Activated naive CD8-positive, alpha-beta T cell treated with anti-CD3 and anti-CD28 coated beads for 36 hours (primary cell): ENCODE data around the gene CPNE7. TPM values are rescaled to one million over a fixed set of nuclear protein-coding genes. Genes with fewer than 3 reads are reported as not detected.
"Not testable (repeated sequence)": the region's sequence is repeated elsewhere in the genome, so short reads cannot be mapped to it uniquely, and the experiment has no call there.

Experiments
- DNase-seq: peaks from one replicate; pipeline ENCODE4 v3.0.0; 2021
- H3K27ac Mint-ChIP-seq: one replicate; pipeline ENCODE4 v1.8.0; 2022; ENCODE audit warnings: mild to moderate bottlenecking, moderate library complexity, mixed read lengths
- H3K27me3 Mint-ChIP-seq: one replicate; pipeline ENCODE4 v1.8.0; 2022; ENCODE audit warnings: mild to moderate bottlenecking, mixed read lengths
- H3K36me3 Mint-ChIP-seq: one replicate; pipeline ENCODE4 v1.8.0; 2021; ENCODE audit warnings: mild to moderate bottlenecking, mixed read lengths
- H3K4me1 Mint-ChIP-seq: one replicate; pipeline ENCODE4 v1.8.0; 2021; ENCODE audit warnings: mixed read lengths
- H3K4me3 Mint-ChIP-seq: one replicate; pipeline ENCODE4 v1.8.0; 2022; ENCODE audit warnings: mild to moderate bottlenecking, moderate library complexity, mixed read lengths
- H3K9me3 Mint-ChIP-seq: one replicate; pipeline ENCODE4 v1.8.0; 2022; ENCODE audit warnings: mixed read lengths
- total RNA-seq, 2 experiments: library from RNA; stranded (reverse); gene quantifications; one replicate each; pipeline ENCODE4 v1.2.3, GENCODE V29; 2021

Gene CPNE7
- total RNA-seq, 2 experiments from 2014 or later = 5.7 to 6.0 TPM

DNA sequence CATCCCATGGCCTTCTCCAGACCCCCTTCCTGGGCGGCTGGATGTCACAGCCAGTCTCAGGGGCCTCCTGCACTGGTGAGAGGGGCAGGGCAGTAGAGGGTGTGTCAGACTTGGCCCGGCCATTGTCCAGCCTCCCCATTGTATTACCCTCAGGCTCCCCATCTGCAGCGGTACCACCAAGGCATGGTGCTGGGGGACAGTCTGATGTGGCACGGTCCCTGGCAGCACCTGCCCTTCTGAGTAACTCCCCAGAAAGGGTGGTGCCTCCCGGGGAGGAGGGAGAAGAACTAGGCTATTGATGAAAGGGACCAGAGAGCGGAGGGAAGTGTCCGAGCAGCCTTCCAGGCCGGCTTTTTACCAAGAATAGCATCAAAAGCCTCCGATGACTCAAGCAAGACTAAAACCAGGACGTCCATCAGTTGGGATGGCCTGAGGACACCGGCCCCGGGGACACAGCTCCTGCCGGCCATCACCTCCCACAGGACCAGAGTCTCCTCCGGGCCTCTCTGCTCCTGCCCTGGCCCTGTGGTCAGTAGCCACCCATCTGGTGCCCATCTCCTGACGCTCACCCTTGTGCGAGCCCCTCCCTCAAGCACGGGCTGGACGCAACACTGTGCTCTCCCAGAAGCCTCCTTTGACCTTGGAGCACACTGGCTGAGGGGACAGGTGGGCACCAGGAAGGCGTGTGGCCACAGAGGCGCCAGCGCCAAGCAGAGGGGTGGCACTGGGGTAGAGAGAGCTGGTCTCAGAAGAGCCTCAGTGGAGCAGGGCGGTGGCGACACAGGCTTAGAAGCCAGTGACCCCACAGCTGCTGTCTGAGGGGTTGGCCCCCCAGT is 5.8 kb upstream of the CPNE7 start:
- DNase-seq = no peak
- Mint-ChIP-seq H3K4me1 (peaks cover 18% of the 10 kb centered on the region), H3K27ac (no peak overlapping the region), H3K4me3 (no peak overlapping the region), H3K27me3 (peaks cover 24% of the 10 kb centered on the region), H3K36me3 (peaks cover 3% of the 10 kb centered on the region), H3K9me3 (no peaks in the 10 kb centered on the region)

DNA sequence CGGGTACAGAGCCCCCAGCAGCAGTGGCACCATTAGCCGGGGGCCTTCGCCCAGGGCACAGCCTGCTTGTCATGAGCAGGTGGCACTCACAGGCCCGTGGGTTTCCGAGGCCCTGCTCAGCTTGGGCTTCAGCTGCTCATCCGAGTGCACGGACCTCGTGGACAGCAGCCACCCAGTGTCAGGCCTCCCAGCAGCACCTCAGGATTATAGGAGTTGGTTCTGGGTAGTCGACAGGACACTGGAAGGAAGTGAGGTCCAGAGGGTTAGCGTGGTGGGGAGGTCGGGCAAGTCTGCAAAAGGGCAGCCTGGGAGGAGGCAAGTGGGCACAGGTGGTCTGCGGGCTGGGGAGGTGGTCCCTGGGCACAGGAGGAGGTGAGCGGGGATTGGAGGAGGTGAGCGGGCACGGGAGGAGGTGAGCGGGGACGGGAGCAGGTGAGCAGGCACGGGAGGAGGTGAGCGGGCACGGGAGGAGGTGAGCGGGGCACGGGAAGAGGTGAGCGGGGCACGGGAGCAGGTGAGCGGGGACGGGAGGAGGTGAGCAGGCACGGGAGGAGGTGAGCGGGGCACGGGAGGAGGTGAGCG is 5.1 kb upstream of the CPNE7 start:
- Mint-ChIP-seq H3K4me1 (peaks cover 12% of the 10 kb centered on the region), H3K36me3 (no peaks in the 10 kb centered on the region), H3K9me3 (no peaks in the 10 kb centered on the region), H3K4me3 (no peak overlapping the region), H3K27ac (no peak overlapping the region), H3K27me3 (peaks cover 24% of the 10 kb centered on the region)
- DNase-seq = no peak

DNA sequence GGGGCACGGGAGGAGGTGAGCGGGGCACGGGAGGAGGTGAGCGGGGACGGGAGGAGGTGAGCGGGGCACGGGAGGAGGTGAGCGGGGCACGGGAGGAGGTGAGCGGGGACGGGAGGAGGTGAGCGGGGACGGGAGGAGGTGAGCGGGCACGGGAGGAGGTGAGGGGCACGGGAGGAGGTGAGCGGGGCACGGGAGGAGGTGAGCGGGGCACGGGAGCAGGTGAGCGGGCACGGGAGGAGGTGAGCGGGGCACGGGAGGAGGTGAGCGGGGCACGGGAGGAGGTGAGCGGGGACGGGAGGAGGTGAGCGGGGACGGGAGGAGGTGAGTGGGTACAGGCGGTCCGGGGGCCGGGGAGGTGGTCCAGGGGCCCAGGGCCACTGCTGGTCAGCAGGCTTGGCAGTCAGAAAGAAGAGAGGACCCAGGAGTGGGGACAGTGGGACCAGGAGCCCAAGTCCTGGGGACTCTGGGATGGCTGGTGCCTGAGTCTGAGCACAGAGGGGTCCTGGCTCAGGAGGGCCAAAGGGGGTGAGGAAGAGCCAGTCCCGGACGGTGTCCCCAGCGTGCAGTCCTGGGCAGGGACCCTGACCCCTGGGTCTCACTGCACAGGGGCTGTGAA is 4.5 kb upstream of the CPNE7 start:
- H3K27ac Mint-ChIP-seq, H3K9me3 Mint-ChIP-seq, H3K36me3 Mint-ChIP-seq, H3K4me1 Mint-ChIP-seq, H3K4me3 Mint-ChIP-seq, DNase-seq: not testable (repeated sequence)
- H3K27me3 Mint-ChIP-seq = peaks cover 24% of the 10 kb centered on the region

DNA sequence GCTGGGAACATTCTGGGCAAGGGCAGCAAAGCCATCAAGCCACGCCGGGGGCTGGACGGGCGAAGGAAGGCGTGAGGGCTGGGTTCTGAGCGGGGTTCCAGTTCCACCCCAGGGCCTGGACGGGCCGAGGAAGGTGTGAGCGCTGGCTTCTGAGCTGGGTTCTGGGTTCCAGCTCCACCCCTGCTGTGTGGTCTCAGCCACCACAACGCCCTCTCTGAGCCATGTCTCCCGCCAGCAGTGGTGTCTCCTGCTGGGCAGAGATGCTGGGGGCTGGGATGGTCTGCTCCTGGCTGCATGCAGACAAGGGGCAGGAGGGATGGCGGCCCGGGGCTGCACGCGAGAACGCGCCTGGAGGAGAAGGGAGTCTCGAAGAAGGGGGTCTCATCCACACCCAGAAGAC is 3.9 kb upstream of the CPNE7 start:
- Mint-ChIP-seq H3K4me1 (peaks cover 6% of the 10 kb centered on the region), H3K27ac (no peak overlapping the region), H3K27me3 (peaks cover 24% of the 10 kb centered on the region), H3K36me3 (no peaks in the 10 kb centered on the region), H3K9me3 (no peaks in the 10 kb centered on the region), H3K4me3 (no peak overlapping the region)
- DNase-seq = no peak

DNA sequence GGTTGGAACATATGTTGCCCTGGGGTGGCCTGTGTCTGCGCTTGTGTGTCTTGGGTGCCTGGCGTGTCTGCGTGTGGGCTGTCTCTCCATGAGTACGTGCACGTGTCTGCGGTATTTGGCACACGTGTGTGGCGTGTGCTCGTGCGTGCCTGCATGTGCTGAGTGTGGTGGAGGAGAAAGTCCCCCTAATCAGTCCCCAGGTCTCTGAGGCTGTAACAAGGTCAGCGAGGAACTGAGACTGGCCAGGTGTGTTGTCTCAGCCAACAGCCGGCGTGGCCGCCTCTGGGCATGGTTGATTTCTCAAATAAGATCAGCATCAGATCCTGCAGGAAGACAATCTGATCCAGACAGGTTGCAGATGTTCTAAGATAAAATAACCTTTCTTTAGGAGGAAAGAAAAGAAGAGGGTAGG is 3.5 kb upstream of the CPNE7 start:
- Mint-ChIP-seq H3K4me1 (peaks cover 6% of the 10 kb centered on the region), H3K9me3 (no peaks in the 10 kb centered on the region), H3K27me3 (peaks cover 25% of the 10 kb centered on the region), H3K36me3 (no peaks in the 10 kb centered on the region), H3K4me3 (no peak overlapping the region), H3K27ac (no peak overlapping the region)
- no peak for DNase-seq

DNA sequence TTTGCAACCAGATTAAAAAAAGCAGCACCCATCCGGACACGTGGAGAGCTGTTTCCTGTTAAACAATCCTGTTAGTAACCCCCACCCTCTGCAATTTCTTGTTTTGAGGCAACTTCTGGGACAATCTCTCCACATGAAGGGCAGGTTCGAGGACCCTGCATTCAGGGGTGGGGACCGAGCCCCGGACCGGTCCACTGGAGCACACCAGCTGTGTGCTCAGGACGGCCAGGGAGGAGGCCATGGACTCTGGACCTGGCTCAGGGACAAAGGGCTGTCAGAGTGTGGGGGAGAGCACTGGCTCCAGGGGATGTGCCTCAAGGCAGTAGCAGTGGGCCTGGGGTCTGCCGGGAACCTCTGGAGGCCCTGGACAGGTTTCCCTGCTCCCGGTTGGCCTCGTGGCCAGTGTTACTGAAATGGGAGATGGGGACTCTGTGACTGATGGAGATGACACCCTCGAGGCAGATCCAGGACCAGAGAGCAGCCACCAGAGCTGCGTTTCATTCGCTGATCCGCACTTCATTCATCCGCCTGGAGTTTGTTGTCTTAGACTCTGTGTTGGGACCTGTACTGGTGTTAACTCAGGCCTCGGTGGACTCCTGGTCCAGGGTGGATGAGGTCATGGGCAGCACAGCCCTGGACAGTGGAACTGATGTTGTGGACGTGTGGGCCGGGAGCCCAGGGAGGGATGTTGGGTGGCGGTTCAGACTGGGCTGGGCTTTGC is 2.9 kb upstream of the CPNE7 start:
- Mint-ChIP-seq H3K4me3 (no peak overlapping the region), H3K36me3 (no peaks in the 10 kb centered on the region), H3K27ac (no peak overlapping the region), H3K9me3 (no peaks in the 10 kb centered on the region), H3K4me1 (peaks cover 8% of the 10 kb centered on the region), H3K27me3 (peaks cover 29% of the 10 kb centered on the region)
- DNase-seq = no peak

DNA sequence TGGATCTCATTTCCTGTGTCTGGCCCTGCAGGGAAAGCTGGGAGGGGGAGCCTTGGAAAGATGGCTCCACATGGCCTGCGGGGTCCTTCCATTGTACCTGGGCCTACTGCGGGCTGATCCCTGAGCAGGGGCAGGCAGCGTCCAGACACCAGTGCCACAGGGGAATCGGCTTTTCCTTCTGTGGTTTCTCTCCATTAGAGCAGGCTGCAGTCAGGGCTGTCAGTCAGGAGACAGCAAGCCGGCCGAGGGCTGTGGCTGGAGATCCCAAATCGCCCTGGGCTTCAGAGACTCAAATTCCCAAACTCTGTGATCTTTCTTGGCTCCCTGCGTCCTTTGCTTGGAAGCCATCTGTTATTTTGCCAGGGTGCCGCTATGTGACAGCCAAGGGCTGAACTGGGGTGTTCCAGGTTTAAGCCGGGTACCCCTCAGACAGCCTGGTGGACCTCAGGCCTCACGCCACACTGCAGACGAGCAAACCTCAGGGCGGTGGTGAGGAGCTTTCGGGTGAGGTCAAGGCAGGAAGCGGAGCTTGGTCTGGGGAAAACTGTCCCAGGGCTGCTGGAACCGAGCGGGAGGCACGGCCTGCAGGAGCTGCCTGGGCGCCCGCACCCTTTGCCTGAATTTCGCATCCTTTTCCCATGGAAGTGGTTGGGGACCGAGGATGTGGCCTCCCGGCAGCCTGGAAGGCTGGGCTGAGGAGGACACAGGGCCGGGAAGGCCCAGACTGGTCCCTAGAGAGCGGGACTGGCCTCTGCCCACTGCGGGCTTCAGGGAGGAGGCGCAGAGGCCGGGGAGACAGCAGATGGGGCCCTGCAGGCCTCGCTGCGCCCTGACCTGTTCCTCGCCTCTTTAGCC is 1.5 kb upstream of the CPNE7 start:
- peaks cover 8% of the 10 kb centered on the region for H3K4me1 Mint-ChIP-seq
- no peak overlapping the region for H3K4me3 Mint-ChIP-seq
- DNase-seq = no peak
- H3K36me3 Mint-ChIP-seq = no peaks in the 10 kb centered on the region
- H3K27me3 Mint-ChIP-seq = peaks cover 33% of the 10 kb centered on the region
- H3K9me3 Mint-ChIP-seq = no peaks in the 10 kb centered on the region
- no peak overlapping the region for H3K27ac Mint-ChIP-seq

DNA sequence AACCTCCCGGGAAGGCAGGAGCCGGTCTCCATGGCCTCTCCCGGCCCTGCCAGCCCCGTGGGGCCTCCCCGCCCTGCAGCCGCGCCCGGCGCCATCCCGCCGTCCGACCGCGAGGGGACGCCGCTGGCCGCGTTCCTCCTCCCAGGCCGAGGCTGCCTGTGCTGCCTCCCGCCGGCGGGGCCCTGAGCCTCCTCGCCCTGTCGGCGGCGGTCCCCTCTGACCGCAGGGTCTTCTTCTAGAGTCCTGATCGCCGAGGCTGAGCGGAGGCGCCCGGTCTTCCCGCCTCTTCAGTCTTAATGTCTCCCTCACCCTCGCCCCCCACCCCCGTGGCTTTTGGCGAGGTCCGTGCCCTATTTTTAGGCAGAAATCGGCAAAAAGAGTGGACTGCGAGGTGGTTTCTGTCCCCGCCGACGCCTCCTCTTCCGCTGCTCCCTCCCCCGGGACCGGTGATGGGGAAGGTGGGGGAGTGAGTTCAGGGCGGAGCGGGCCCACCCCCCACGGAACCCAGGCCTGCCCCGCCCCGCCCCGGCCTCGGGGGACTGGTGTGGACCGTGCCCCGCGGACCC is 794 bp upstream of the CPNE7 start:
- H3K4me1 Mint-ChIP-seq = peaks cover 8% of the 10 kb centered on the region
- peak; percentile 81 for DNase-seq
- no peak overlapping the region for H3K27ac Mint-ChIP-seq
- no peaks in the 10 kb centered on the region for H3K9me3 Mint-ChIP-seq
- H3K27me3 Mint-ChIP-seq = peaks cover 33% of the 10 kb centered on the region
- peak overlapping the region; percentile 50 for H3K4me3 Mint-ChIP-seq
- no peaks in the 10 kb centered on the region for H3K36me3 Mint-ChIP-seq

DNA sequence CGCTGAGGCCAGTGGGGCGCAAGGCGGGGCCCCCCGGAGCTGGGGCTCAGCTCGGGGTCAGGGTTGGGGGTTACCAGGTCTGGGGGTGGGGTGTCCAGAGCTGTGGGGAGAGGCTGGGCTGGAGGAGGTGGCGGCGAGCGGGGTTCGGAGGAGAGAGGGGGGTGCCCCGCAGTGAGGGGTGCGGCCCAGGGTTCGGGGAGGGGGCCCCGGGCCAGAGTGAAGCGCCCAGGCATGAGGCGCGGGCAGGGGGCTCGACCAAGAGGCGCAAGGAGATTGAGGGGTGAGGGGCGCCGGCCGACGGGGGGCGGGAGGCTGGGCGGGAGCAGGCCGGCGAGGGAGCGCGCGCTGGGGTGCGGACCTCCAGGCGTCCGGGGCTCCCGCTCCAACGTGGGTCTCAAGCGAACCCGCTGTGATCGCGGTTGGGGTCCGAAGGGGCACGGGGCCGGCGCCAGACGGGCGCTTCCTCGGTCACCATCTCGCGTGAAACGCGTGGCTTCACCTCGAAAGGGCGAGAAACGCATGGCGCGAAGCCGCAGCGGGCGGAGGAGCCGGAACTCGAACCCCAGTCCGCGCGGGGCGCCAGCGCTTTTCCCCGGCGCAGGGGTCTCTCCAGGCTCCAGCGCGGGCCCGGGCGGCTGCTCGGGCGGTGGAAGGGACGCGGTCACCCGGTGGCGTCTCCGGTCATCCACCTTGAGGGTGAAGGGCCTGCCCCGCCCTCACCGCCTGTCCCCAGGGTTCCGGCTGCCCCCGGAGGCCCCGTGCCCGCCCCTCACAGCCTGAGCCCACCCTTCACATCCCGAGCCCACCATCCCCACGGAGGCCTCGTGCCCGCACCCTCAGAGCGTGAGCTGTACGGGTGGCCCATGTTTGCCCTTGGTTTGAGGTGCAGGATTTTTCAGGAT is 846 bp downstream of the CPNE7 start:
- no peak overlapping the region for H3K27ac Mint-ChIP-seq

DNA sequence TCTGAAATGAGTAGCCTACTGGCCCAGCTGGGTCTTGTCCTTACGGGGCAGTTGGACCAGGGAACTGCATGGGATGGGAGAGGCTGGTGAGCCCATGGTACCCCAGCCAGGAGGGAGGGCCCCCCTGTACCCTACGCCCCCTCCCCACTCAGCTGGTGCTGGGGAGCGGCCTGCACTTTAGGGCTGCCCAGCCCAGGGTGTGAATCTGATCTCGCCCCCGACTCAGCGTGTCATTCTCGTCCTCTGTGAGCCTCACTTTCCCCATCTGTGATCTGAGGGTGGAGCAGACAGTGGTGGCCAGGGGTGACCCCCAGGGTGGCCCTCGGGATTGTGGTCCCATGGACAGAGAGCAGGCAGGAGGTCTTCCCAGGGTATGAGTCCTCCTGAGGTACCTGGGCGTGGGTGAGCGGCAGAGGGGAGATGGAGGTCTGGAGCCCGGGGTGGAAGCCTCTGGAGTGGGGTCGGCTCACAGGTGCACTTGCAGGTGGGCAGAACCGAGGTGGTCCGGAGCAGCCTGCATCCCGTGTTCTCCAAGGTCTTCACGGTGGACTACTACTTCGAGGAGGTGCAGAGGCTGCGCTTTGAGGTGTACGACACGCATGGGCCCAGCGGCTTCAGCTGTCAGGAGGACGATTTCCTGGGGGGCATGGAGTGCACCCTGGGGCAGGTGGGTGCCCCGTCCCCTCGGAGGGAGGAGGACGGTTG is 1.6 kb downstream of the CPNE7 start:
- DNase-seq = no peak
- Mint-ChIP-seq H3K9me3 (no peaks in the 10 kb centered on the region), H3K36me3 (no peaks in the 10 kb centered on the region), H3K27me3 (peaks cover 26% of the 10 kb centered on the region), H3K4me3 (peak overlapping the region; percentile 32), H3K4me1 (peaks cover 3% of the 10 kb centered on the region), H3K27ac (no peak overlapping the region)

More for the DNA sequence above, 846 bp downstream of the CPNE7 start:
- no peaks in the 10 kb centered on the region for H3K36me3 Mint-ChIP-seq
- no peak overlapping the region for H3K4me3 Mint-ChIP-seq
- DNase-seq = no peak
- H3K9me3 Mint-ChIP-seq = no peaks in the 10 kb centered on the region
- H3K4me1 Mint-ChIP-seq = peaks cover 8% of the 10 kb centered on the region
- H3K27me3 Mint-ChIP-seq = peaks cover 33% of the 10 kb centered on the region

DNA sequence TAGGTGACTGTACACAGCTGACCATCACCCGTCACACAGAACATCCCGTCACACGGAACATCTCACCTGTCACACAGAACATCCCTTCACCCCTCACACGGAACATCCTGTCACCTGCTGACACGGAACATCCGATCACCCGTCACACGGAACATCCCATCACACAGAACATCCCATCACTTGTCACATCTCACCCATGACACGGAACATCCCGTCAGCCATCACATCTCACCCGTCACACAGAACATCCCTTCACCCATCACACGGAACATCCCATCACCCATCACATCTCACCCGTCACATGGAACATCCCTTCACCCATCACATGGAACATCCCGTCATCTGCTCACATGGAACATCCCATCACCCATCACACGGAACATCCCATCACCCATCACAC is 3.8 kb downstream of the CPNE7 start:
- H3K27me3 Mint-ChIP-seq = peaks cover 9% of the 10 kb centered on the region
- no peak overlapping the region for H3K4me3 Mint-ChIP-seq
- no peak for DNase-seq
- peaks cover 2% of the 10 kb centered on the region for H3K4me1 Mint-ChIP-seq
- H3K27ac Mint-ChIP-seq = no peak overlapping the region
- H3K36me3 Mint-ChIP-seq = no peaks in the 10 kb centered on the region
- H3K9me3 Mint-ChIP-seq = no peaks in the 10 kb centered on the region

DNA sequence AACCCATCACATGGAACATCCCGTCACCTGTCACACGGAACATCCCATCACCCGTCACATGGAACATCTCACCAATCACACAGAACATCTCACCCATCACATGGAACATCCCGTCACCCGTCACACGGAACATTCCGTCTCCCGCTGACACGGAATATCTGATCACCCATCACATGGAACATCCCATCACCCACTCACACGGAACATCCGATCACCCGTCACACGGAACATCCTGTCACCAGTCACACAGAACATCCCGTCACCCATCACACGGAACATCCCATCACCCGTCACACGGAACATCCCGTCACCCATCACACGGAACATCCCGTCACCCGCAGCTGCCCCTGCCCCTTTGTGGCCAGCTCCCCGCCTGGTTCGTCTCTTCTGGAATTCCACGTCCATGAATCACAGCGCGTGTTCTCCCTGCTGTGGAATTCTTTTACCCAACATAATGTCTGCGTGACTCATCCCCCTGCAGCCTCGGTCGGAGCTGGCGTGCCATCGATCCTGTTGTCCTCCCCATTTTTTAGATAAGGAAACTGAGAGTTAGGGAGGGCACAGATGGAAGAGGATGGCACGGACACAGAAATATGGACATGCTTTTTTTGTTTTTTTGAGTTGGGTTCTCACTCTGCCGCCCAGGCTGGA is 5.6 kb downstream of the CPNE7 start:
- DNase-seq = no peak
- Mint-ChIP-seq H3K4me3 (no peak overlapping the region), H3K9me3 (no peaks in the 10 kb centered on the region), H3K27ac (no peak overlapping the region), H3K27me3 (peaks cover 9% of the 10 kb centered on the region), H3K36me3 (no peaks in the 10 kb centered on the region), H3K4me1 (peaks cover 2% of the 10 kb centered on the region)
